ENCODE data around the gene CDK2AP2. TPM values are rescaled to one million over a fixed set of nuclear protein-coding genes. Genes with fewer than 3 reads are reported as not detected.

Gene CDK2AP2
- polyA plus RNA-seq, 3 donors: 47.8 to 80.2 (median 78.5) TPM

DNA sequence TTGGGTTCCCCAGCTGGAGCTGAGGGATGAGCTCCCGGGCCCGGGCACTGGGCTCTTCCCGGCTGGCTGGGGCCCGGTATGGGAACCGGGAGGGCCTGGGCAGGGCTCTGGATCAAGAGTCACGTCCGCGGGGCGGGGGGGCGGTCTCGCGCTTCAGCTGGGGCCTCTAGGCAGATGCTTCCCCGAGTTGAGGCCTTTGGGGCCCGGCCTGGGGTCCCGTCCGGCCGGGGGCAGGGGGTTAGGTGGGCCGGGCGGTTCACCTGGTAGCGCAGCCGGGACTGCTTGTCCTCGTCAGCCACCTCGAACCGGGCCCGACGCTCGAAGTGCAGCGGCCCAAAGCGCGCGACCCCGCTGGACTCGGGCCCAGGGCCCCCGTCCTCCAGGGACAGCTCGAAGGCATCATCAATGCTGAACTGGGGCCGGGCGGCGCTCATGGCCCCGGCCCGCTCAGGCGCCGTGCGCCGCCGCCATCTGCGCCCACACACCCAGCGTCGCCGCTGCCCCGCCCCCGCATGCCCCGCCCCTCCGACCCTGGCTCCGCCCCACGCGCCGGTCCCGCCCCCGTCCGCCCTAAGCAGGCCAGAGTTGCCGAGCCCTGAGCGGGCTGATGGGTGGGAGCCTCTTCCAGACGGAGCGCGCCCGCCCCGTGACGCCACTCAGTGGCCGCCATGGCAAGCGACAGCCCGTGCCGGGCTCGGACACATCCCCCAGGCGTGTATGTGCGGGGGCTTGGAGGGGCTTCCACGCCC is 39.0 kb downstream of the CDK2AP2 start, which contains the start of gene TMEM134:
Gene TMEM134, minus strand, starts transcription at position 493 of the 749 bp plus-strand sequence. Its CDS starts 59 bp downstream, at position 434.
- Histone ChIP-seq H3K4me3 (replicated peaks in 1 of 3; ENCODE audit: low read depth in 2 of 3, low read length in 3 of 3) (peak within 1 kb of the TSS; percentile 63 to 88 (median 66)), H2AFZ (ENCODE audit: insufficient read depth, low read depth, low read length, poor library complexity, severe bottlenecking) (peak within 1 kb of the TSS; percentile 96), H3K9me3 (replicated peaks in 1 of 2; ENCODE audit: control insufficient read depth in 1 of 2, insufficient read depth in 1 of 2, low read length in 2 of 2) (no peaks in the 10 kb centered on the region), H3K27me3 (ENCODE audit: control insufficient read depth in 2 of 2, insufficient read depth in 2 of 2, low read length in 2 of 2) (no peaks in the 10 kb centered on the region), H3K9ac (ENCODE audit: insufficient read depth, low read length, poor library complexity, severe bottlenecking) (peak within 1 kb of the TSS; percentile 72), H4K20me1 (ENCODE audit: insufficient read depth, low read length) (no peaks in the 10 kb centered on the region), H3K79me2 (ENCODE audit: insufficient read depth, low read length) (peaks cover 7% of the 10 kb centered on the region), H3K4me1 (ENCODE audit: control insufficient read depth in 1 of 2, insufficient read depth in 2 of 2, low read length in 2 of 2) (peaks cover 26 to 43% of the 10 kb centered on the region in 2 donors), H3K4me2 (replicated peaks; ENCODE audit: extremely low read depth, low read length, poor library complexity, severe bottlenecking) (peak within 1 kb of the TSS; percentile 92), H3K36me3 (replicated peaks in 1 of 2; ENCODE audit: control insufficient read depth in 1 of 2, insufficient read depth in 2 of 2, low read length in 2 of 2) (no peaks in the 10 kb centered on the region), H3K27ac (ENCODE audit: low read depth in 1 of 2, low read length in 2 of 2) (peak within 1 kb of the TSS; percentile 41 to 90)
- intact Hi-C loops (cut with micrococcal nuclease): loop anchor here (1.0 to 5.0 kb wide), 5 partner anchors 33 to 67 kb away; partner anchors contain the start of genes PPP1CA (in 1 of the 2), RPS6KB2 (in 1 of the 2) and TBC1D10C (in 1 of the 2)
- H3K4me3 Mint-ChIP-seq: peak within 1 kb of the TSS; percentile 79 to 92
- H3K9me3 Mint-ChIP-seq: peaks cover 0 to 2% (median 0%) of the 10 kb centered on the region in 7 donors
- 0% methylated on average over 71 of the region's 76 CpGs for WGBS (ENCODE audit: insufficient coverage)
- peaks cover 0 to 10% (median 5%) of the 10 kb centered on the region in 3 donors for H3K27me3 Mint-ChIP-seq (ENCODE audit: low read depth in 3 of 3)
- H3K36me3 Mint-ChIP-seq: peaks cover 0 to 2% of the 10 kb centered on the region in 2 donors
- H3K4me1 Mint-ChIP-seq: peaks cover 29% of the 10 kb centered on the region
- peak within 1 kb of the TSS in 5 of 7 donors; percentile 75 to 85 (median 79) for H3K27ac Mint-ChIP-seq
- TF ChIP-seq, protein P1, sequence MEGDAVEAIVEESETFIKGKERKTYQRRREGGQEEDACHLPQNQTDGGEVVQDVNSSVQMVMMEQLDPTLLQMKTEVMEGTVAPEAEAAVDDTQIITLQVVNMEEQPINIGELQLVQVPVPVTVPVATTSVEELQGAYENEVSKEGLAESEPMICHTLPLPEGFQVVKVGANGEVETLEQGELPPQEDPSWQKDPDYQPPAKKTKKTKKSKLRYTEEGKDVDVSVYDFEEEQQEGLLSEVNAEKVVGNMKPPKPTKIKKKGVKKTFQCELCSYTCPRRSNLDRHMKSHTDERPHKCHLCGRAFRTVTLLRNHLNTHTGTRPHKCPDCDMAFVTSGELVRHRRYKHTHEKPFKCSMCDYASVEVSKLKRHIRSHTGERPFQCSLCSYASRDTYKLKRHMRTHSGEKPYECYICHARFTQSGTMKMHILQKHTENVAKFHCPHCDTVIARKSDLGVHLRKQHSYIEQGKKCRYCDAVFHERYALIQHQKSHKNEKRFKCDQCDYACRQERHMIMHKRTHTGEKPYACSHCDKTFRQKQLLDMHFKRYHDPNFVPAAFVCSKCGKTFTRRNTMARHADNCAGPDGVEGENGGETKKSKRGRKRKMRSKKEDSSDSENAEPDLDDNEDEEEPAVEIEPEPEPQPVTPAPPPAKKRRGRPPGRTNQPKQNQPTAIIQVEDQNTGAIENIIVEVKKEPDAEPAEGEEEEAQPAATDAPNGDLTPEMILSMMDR (IDR thresholded peaks at IDR 0.05): peak; percentile 59
- peak; percentile 89 to 90 (median 90) for DNase-seq

- no peak for DNase-seq
- Histone ChIP-seq H3K79me2 (ENCODE audit: insufficient read depth, low read length) (peaks cover 7% of the 10 kb centered on the region), H3K4me3 (replicated peaks in 1 of 3; ENCODE audit: low read depth in 2 of 3, low read length in 3 of 3) (peak overlapping the region; percentile 63 to 88 (median 66)), H3K4me2 (replicated peaks; ENCODE audit: extremely low read depth, low read length, poor library complexity, severe bottlenecking) (peak overlapping the region; percentile 92), H3K9ac (ENCODE audit: insufficient read depth, low read length, poor library complexity, severe bottlenecking) (peak overlapping the region; percentile 70), H4K20me1 (ENCODE audit: insufficient read depth, low read length) (no peaks in the 10 kb centered on the region), H3K27me3 (ENCODE audit: control insufficient read depth in 2 of 2, insufficient read depth in 2 of 2, low read length in 2 of 2) (no peaks in the 10 kb centered on the region), H3K27ac (ENCODE audit: low read depth in 1 of 2, low read length in 2 of 2) (no peak overlapping the region), H3K4me1 (ENCODE audit: control insufficient read depth in 1 of 2, insufficient read depth in 2 of 2, low read length in 2 of 2) (peaks cover 32 to 49% of the 10 kb centered on the region in 2 donors), H2AFZ (ENCODE audit: insufficient read depth, low read depth, low read length, poor library complexity, severe bottlenecking) (peak overlapping the region; percentile 81), H3K9me3 (replicated peaks in 1 of 2; ENCODE audit: control insufficient read depth in 1 of 2, insufficient read depth in 1 of 2, low read length in 2 of 2) (no peaks in the 10 kb centered on the region), H3K36me3 (replicated peaks in 1 of 2; ENCODE audit: control insufficient read depth in 1 of 2, insufficient read depth in 2 of 2, low read length in 2 of 2) (no peaks in the 10 kb centered on the region)
- 4% methylated on average over 6 of the region's 6 CpGs for WGBS (ENCODE audit: insufficient coverage)
- intact Hi-C loops (cut with micrococcal nuclease): loop anchor here (2.0 to 5.0 kb wide), 4 partner anchors 34 to 66 kb away; partner anchors contain the start of genes PPP1CA (in 1 of the 2), RPS6KB2 (in 1 of the 2) and TBC1D10C (in 1 of the 2)
- peaks cover 0 to 2% (median 0%) of the 10 kb centered on the region in 7 donors for H3K9me3 Mint-ChIP-seq
- peaks cover 33% of the 10 kb centered on the region for H3K4me1 Mint-ChIP-seq
- peak overlapping the region; percentile 79 to 92 for H3K4me3 Mint-ChIP-seq
- H3K27ac Mint-ChIP-seq: peak overlapping the region in 5 of 7 donors; percentile 26 to 66 (median 52)
- H3K27me3 Mint-ChIP-seq (ENCODE audit: low read depth in 3 of 3): peaks cover 0 to 10% (median 5%) of the 10 kb centered on the region in 3 donors
- TF ChIP-seq, protein P1 (IDR thresholded peaks at IDR 0.05): no peak
- H3K36me3 Mint-ChIP-seq: peaks cover 0 to 2% of the 10 kb centered on the region in 2 donors
These were observed 39.6 kb downstream of the CDK2AP2 start for GRCh38 chr11:67468456-67468758.

Data from CD14-positive monocyte (primary cell).